Measurements from ENCODE around the gene SUSD1.

Gene SUSD1

DNA sequence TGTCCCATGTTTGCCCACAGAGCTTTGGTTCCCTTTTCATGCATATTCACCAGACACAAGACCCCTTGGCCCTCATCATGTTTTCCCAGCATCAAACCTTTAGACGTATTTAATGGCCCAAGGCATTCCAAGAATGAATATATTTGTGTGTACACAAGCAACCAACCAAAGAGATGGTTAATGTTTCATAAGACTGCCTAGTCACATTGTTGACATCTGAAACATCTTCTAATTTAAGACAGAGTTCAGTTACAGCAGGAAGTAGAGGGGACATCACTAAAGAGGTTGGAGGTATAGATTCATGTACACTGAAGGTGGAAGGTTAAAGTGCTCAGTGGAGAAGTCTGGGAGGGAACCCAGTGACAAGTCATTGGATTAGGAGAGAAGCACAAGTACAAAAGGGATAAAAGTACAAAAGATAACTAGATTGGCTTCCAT is 49.1 kb downstream of the SUSD1 start:
- in situ Hi-C loops (cut with HindIII; ENCODE audit: low sequenced_read_pairs) = no loop called here
- TF ChIP-seq, protein P1, sequence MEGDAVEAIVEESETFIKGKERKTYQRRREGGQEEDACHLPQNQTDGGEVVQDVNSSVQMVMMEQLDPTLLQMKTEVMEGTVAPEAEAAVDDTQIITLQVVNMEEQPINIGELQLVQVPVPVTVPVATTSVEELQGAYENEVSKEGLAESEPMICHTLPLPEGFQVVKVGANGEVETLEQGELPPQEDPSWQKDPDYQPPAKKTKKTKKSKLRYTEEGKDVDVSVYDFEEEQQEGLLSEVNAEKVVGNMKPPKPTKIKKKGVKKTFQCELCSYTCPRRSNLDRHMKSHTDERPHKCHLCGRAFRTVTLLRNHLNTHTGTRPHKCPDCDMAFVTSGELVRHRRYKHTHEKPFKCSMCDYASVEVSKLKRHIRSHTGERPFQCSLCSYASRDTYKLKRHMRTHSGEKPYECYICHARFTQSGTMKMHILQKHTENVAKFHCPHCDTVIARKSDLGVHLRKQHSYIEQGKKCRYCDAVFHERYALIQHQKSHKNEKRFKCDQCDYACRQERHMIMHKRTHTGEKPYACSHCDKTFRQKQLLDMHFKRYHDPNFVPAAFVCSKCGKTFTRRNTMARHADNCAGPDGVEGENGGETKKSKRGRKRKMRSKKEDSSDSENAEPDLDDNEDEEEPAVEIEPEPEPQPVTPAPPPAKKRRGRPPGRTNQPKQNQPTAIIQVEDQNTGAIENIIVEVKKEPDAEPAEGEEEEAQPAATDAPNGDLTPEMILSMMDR (IDR thresholded peaks at IDR 0.05; ENCODE audit: low read depth, low read length) = no peak
- H3K4me3 ChIP-seq (ENCODE audit: low read depth, low read length) = no peak overlapping the region
- no peak for DNase-seq (ENCODE audit: low read depth, low spot score)

DNA sequence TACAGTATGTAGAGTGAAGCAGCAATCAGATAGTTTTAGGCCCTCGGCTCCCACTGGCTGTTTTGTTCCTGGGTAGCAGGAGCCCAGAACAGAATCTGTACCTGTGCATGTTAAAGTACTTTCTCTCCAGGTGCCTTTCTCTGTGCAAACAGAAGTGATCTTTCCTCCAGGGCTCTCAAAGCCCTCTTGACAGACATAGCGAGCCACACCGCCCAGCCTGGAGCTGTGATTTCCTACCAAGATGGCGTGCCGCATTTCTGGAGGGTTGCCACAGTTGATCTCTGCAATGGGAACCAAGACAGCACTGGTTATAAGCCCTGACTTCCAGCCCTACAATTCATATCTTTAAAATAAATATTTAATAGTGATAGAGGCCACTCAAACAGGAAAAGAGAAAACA is 50.9 kb downstream of the SUSD1 start:
- no peak overlapping the region for H3K4me3 ChIP-seq (ENCODE audit: low read depth, low read length)
- in situ Hi-C loops (cut with HindIII; ENCODE audit: low sequenced_read_pairs) = no loop called here
- TF ChIP-seq, protein P1 (IDR thresholded peaks at IDR 0.05; ENCODE audit: low read depth, low read length) = no peak
- no peak for DNase-seq (ENCODE audit: low read depth, low spot score)

DNA sequence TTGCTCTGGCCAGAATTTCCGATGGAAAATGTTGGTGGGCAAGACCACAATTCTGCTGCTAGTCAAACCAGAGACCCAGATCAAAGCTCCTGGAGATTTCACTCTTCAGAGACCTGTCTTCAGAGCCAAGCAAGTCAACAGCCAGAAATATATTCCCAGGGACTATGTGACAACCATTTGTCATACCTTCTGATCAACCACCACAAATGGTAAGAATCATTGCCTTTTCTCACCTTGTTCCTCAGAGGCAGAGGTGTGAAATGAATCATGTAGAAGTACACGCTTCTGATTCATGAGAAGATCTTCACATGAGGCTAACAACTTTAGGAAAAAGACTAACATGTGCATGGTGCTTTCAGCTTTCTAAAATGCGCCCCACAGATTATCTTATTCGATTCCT is 53.5 kb downstream of the SUSD1 start:
- no peak overlapping the region for H3K4me3 ChIP-seq (ENCODE audit: low read depth, low read length)
- TF ChIP-seq, protein P1 (IDR thresholded peaks at IDR 0.05; ENCODE audit: low read depth, low read length) = no peak
- DNase-seq (ENCODE audit: low read depth, low spot score) = no peak
- in situ Hi-C loops (cut with HindIII; ENCODE audit: low sequenced_read_pairs) = no loop called here

DNA sequence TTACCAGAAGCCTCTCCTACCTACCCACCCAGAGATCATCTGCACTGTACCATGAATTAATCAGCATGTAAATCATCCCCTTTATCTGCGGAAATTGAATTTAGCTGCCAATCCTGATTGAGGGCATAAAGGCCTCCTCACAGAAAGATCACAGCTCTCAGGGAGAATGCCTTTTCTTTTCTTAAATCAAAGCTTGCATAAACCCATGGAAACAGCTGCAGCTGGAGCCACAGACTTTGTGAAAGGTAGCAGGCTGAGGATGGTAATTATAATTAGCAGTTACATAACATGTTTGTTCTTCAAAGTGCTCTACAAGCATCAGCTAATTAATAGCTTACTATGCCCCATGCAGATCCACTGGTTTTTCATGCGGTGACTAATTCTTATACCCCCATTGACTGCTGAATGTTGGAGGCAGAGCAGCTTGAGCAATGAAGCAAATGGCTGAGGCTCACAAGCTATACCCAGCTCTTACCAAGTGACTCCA is 54.6 kb downstream of the SUSD1 start:
- TF ChIP-seq, protein P1 (IDR thresholded peaks at IDR 0.05; ENCODE audit: low read depth, low read length) = no peak

DNA sequence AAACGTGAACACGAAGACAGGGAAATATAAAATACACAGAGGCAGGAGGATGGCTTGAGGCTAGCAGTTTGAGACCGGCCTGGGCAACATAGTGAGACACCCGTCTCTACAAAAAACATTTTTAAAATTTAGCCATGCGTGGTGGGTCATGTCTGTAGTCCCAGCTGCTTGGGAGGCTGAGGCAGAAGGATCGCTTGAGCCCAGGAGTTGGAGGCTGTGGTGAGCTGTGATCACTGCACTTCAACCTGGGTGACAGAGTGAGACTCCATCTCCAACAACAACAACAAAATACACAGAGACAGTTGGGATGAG is 55.1 kb downstream of the SUSD1 start:
- TF ChIP-seq, protein P1 (IDR thresholded peaks at IDR 0.05; ENCODE audit: low read depth, low read length) = no peak
- in situ Hi-C loops (cut with HindIII; ENCODE audit: low sequenced_read_pairs) = no loop called here
- H3K4me3 ChIP-seq (ENCODE audit: low read depth, low read length) = no peak overlapping the region
- no peak for DNase-seq (ENCODE audit: low read depth, low spot score)

More for the DNA sequence above, 54.6 kb downstream of the SUSD1 start:
- H3K4me3 ChIP-seq (ENCODE audit: low read depth, low read length) = no peak overlapping the region
- in situ Hi-C loops (cut with HindIII; ENCODE audit: low sequenced_read_pairs) = no loop called here
- DNase-seq (ENCODE audit: low read depth, low spot score) = no peak

DNA sequence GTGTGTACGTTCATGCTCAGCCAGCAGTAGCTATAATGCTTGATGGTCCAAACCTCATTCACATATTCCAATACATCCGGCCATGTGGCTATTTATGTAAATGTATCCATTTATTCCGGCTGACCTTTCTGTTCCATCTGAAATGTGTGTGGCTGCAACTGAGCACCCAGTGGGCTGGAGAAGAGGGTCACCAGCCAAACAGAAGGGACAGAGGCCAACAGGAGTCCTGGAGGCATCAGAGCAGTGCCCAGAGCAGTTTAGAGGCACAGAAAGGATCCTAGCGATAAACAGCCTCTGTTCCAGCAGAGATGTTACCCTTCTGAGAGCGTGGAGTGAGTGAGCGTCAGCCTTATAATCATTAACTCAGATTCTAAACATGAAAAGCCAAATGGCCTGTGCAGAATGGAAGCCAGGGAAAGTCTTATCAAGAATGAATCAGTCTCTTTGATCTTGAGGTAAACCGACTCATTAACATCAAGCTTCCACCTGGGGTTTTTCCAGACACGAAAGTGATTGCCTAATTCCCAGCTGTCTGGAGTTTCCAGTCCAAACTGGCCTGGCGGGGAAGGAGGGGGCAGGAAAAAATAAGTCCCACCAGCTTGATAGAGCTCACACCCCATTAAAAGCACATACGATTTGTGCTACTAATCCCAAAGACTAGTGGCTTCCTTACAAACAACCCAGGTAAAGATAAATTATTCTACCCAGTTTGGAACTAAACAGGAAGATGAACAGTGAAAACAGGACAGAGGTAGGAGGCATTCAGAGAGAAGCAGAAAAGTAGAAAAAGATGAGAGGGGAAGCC is 55.7 kb downstream of the SUSD1 start:
- no peak overlapping the region for H3K4me3 ChIP-seq (ENCODE audit: low read depth, low read length)
- TF ChIP-seq, protein P1 (IDR thresholded peaks at IDR 0.05; ENCODE audit: low read depth, low read length) = no peak
- in situ Hi-C loops (cut with HindIII; ENCODE audit: low sequenced_read_pairs) = no loop called here
- peak; percentile 65 for DNase-seq (ENCODE audit: low read depth, low spot score)
